Measurements from ENCODE around the gene RBM47. TPM values are rescaled to one million over a fixed set of nuclear protein-coding genes. Genes with fewer than 3 reads are reported as not detected.

RBM47 gene
- total and polyA plus RNA-seq, 9 of the 15 experiments (the other 6 are each of a cell fraction or from before 2014, with no cell fraction given) = 1.4 to 6.4 (median 3.3) TPM

DNA sequence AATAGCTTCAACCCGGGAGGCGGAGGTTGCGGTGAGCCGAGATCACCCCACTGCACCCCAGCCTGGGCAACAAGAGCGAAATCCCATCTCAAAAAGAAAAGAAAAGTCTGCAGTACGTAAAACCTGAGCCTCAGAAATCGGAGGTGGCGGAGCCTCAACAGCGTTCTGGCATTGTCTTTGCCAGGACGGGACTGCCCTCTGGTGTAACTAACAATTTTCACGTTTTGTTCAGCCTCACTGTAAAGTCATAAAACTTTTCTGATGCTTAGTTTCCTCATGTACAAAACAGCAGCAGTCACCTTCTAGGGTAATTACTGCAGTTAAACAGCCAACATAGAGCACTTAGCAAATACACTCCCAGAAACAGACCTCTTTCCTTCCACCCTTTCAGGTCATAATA, 121.7 kb downstream of the RBM47 start:
- Histone ChIP-seq H3K9me3 (replicated peaks; ENCODE audit: control insufficient read depth, insufficient read depth, low read depth, low read length) (no peaks in the 10 kb centered on the region), H3K27me3 (ENCODE audit: control insufficient read depth in 2 of 2, insufficient read depth in 2 of 2, low read length in 2 of 2) (no peaks in the 10 kb centered on the region), H3K4me2 (ENCODE audit: insufficient read depth, low read length) (no peak overlapping the region), H4K20me1 (replicated peaks; ENCODE audit: control insufficient read depth, insufficient read depth, low read length) (no peaks in the 10 kb centered on the region), H3K4me3 (no peak overlapping the region), H3K27ac (ENCODE audit: extremely low read depth, low read depth, low read length) (no peak overlapping the region), H3K36me3 (ENCODE audit: control insufficient read depth, insufficient read depth, low read length) (no peaks in the 10 kb centered on the region), H3K4me1 (replicated peaks in 1 of 2; ENCODE audit: control insufficient read depth in 2 of 2, insufficient read depth in 2 of 2, low read length in 2 of 2) (peaks cover 0 to 3% of the 10 kb centered on the region in 2 experiments; a peak in 1 of 5 replicates), H3K9me1 (ENCODE audit: control insufficient read depth, insufficient read depth, low read length) (no peaks in the 10 kb centered on the region), H3K9ac (ENCODE audit: insufficient read depth in 1 of 2, low read depth in 2 of 2, low read length in 2 of 2) (no peak overlapping the region), H3K79me2 (ENCODE audit: control insufficient read depth, insufficient read depth, low read length) (peaks cover 4% of the 10 kb centered on the region; the same call in 1 of the 3 replicates), H2AFZ (ENCODE audit: low read depth, low read length) (no peak overlapping the region)
- FAIRE-seq (no peak), DNase-seq (ENCODE audit: extremely low read depth in 1 of 4, low spot score in 3 of 4) (no peak), ATAC-seq (no peak)
- intact Hi-C loops (cut with micrococcal nuclease) (no loop called here), in situ Hi-C loops (cut with MboI) (no loop called here)
- ChIA-PET CTCF (ENCODE audit: low intra/inter-chr PET ratio) (no interaction called here), POLR2A (no interaction called here)
- BruUV-seq (replicated peaks) = no TSS peak
- TF ChIP-seq XRCC3 (IDR thresholded peaks at IDR 0.05) (no peak), ZNF589 (CRISPR knock-in tag; IDR thresholded peaks at IDR 0.05; ENCODE audit: low read depth) (no peak), RAD21 (CRISPR knock-in tag; conservative IDR thresholded peaks at IDR 0.05 in 1 of 2, IDR thresholded peaks at IDR 0.05 in 1 of 2) (0 out of 4 replicates have a peak, but pooled peaks of 1 of the 2 experiments have one; percentile 14), CCAR2 (IDR thresholded peaks at IDR 0.05; ENCODE audit: low read depth, low read length) (no peak)
- TF ChIP-seq, protein P1, sequence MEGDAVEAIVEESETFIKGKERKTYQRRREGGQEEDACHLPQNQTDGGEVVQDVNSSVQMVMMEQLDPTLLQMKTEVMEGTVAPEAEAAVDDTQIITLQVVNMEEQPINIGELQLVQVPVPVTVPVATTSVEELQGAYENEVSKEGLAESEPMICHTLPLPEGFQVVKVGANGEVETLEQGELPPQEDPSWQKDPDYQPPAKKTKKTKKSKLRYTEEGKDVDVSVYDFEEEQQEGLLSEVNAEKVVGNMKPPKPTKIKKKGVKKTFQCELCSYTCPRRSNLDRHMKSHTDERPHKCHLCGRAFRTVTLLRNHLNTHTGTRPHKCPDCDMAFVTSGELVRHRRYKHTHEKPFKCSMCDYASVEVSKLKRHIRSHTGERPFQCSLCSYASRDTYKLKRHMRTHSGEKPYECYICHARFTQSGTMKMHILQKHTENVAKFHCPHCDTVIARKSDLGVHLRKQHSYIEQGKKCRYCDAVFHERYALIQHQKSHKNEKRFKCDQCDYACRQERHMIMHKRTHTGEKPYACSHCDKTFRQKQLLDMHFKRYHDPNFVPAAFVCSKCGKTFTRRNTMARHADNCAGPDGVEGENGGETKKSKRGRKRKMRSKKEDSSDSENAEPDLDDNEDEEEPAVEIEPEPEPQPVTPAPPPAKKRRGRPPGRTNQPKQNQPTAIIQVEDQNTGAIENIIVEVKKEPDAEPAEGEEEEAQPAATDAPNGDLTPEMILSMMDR (IDR thresholded peaks at IDR 0.05 in 2 of 3, conservative IDR thresholded peaks at IDR 0.05 in 1 of 3; ENCODE audit: insufficient read depth in 2 of 3, low read depth in 1 of 3, low read length in 3 of 3) = peak in 1 of 3 experiments; percentile 18; a peak in 2 of 6 replicates
- TF ChIP-seq, protein P2, sequence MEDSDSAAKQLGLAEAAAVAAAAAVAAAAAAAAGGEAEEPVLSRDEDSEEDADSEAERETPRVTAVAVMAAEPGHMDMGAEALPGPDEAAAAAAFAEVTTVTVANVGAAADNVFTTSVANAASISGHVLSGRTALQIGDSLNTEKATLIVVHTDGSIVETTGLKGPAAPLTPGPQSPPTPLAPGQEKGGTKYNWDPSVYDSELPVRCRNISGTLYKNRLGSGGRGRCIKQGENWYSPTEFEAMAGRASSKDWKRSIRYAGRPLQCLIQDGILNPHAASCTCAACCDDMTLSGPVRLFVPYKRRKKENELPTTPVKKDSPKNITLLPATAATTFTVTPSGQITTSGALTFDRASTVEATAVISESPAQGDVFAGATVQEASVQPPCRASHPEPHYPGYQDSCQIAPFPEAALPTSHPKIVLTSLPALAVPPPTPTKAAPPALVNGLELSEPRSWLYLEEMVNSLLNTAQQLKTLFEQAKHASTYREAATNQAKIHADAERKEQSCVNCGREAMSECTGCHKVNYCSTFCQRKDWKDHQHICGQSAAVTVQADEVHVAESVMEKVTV (CRISPR knock-in tag; IDR thresholded peaks at IDR 0.05) = no peak
- WGBS (ENCODE audit: insufficient coverage, low coverage, missing lambda C conversion rate) = 74% methylated on average over 11 of the region's 11 CpGs
